ENCODE results near the gene HDDC2.

HDDC2 gene

GRCh38 chr6:125339653-125340052, 37.9 kb upstream of the HDDC2 start:
- no peak overlapping the region for H3K27ac ChIP-seq (replicated peaks)
- no peak overlapping the region for H3K4me3 ChIP-seq (replicated peaks; ENCODE audit: insufficient read depth, low read length)
- peaks cover 5% of the 10 kb centered on the region for H3K27me3 ChIP-seq (ENCODE audit: insufficient read depth, poor library complexity, severe bottlenecking)
- TF ChIP-seq REST (IDR thresholded peaks at IDR 0.05; ENCODE audit: insufficient replicate concordance, low read depth) = no peak
- TF ChIP-seq GABPA (IDR thresholded peaks at IDR 0.05; ENCODE audit: low read depth) = no peak
- no peak for DNase-seq (ENCODE audit: low read depth in 1 of 2, low spot score in 1 of 2)

GRCh38 chr6:125338381-125338780, 36.6 kb upstream of the HDDC2 start:
- Histone ChIP-seq H3K27me3 (ENCODE audit: insufficient read depth, poor library complexity, severe bottlenecking) (no peaks in the 10 kb centered on the region), H3K4me3 (replicated peaks; ENCODE audit: insufficient read depth, low read length) (no peak overlapping the region), H3K27ac (replicated peaks) (no peak overlapping the region)
- TF ChIP-seq POLR2AphosphoS5 (IDR thresholded peaks at IDR 0.05; ENCODE audit: low read depth) (no peak), CTCF (IDR thresholded peaks at IDR 0.05; ENCODE audit: insufficient read depth, low read length) (no peak), SPI1 (IDR thresholded peaks at IDR 0.05; ENCODE audit: borderline replicate concordance, low read depth) (no peak), GABPA (IDR thresholded peaks at IDR 0.05; ENCODE audit: low read depth) (no peak), REST (IDR thresholded peaks at IDR 0.05; ENCODE audit: insufficient replicate concordance, low read depth) (no peak)
- DNase-seq (ENCODE audit: low read depth in 1 of 2, low spot score in 1 of 2) = no peak

- H3K27ac ChIP-seq (replicated peaks) = no peak overlapping the region
- no peak overlapping the region for H3K4me3 ChIP-seq (replicated peaks; ENCODE audit: insufficient read depth, low read length)
- DNase-seq (ENCODE audit: low read depth in 1 of 2, low spot score in 1 of 2) = no peak
- no peaks in the 10 kb centered on the region for H3K27me3 ChIP-seq (ENCODE audit: insufficient read depth, poor library complexity, severe bottlenecking)
- TF ChIP-seq POLR2AphosphoS5 (IDR thresholded peaks at IDR 0.05; ENCODE audit: low read depth) (no peak), GABPA (IDR thresholded peaks at IDR 0.05; ENCODE audit: low read depth) (no peak)
Measured at GRCh38 chr6:125337706-125338105, 35.9 kb upstream of the HDDC2 start.

- no peaks in the 10 kb centered on the region for H3K27me3 ChIP-seq (ENCODE audit: insufficient read depth, poor library complexity, severe bottlenecking)
- TF ChIP-seq SPI1 (IDR thresholded peaks at IDR 0.05; ENCODE audit: borderline replicate concordance, low read depth) = no peak
- DNase-seq (ENCODE audit: low read depth in 1 of 2, low spot score in 1 of 2) = no peak
- no peak overlapping the region for H3K4me3 ChIP-seq (replicated peaks; ENCODE audit: insufficient read depth, low read length)
- no peak overlapping the region for H3K27ac ChIP-seq (replicated peaks)
Measured at GRCh38 chr6:125332664-125333063, 30.9 kb upstream of the HDDC2 start.

GRCh38 chr6:125325586-125325985, 23.8 kb upstream of the HDDC2 start:
- TF ChIP-seq GABPA (IDR thresholded peaks at IDR 0.05; ENCODE audit: low read depth) (no peak), SPI1 (IDR thresholded peaks at IDR 0.05; ENCODE audit: borderline replicate concordance, low read depth) (no peak), REST (IDR thresholded peaks at IDR 0.05; ENCODE audit: insufficient replicate concordance, low read depth) (no peak), CTCF (IDR thresholded peaks at IDR 0.05; ENCODE audit: insufficient read depth, low read length) (no peak), POLR2AphosphoS5 (IDR thresholded peaks at IDR 0.05; ENCODE audit: low read depth) (no peak)
- Histone ChIP-seq H3K4me3 (replicated peaks; ENCODE audit: insufficient read depth, low read length) (no peak overlapping the region), H3K27me3 (ENCODE audit: insufficient read depth, poor library complexity, severe bottlenecking) (no peaks in the 10 kb centered on the region), H3K27ac (replicated peaks) (no peak overlapping the region)
- DNase-seq (ENCODE audit: low read depth in 1 of 2, low spot score in 1 of 2) = no peak
